HCT116 (cell line): ENCODE data around the gene MDM4. TPM values are rescaled to one million over a fixed set of nuclear protein-coding genes. Genes with fewer than 3 reads are reported as not detected.

Experiments
- ATAC-seq: fragments of 200-7000 bp; cut with Tn5 transposase; 2 replicates; pipeline ENCODE4 v1.9.1; 2020; ENCODE audit warnings: mild to moderate bottlenecking, moderate library complexity
- BruUV-seq: library from RNA; stranded (reverse); fragments of 400-500 nt; replicated peaks from 2 replicates; lab custom pipeline; 2021; lab: Mats Ljungman, UMichigan
- CTCF ChIA-PET: fragments of 300-600 bp; sonication (Branson Sonifier 250); formaldehyde crosslinking; loops from one replicate; lab custom pipeline; 2021; ENCODE audit warnings: antibody characterized with exemption; lab: Charles Lee
- POLR2A ChIA-PET: fragments of 300-600, 350-600 bp; sonication (Branson Sonifier 250); formaldehyde crosslinking; loops from one replicate; lab custom pipeline; 2021; ENCODE audit warnings: antibody characterized with exemption; lab: Charles Lee
- RAD21 ChIA-PET, 2 experiments: fragments of 300-600 bp; sonication (Branson Sonifier 250); formaldehyde crosslinking; loops; one replicate each; lab custom pipeline; 2023; ENCODE audit warnings: low total read pairs in 2 of 2; ENCODE audit not compliant: uncharacterized antibody in 2 of 2, unreplicated experiment in 2 of 2, low non-redundant PET in 1 of 2; lab: Charles Lee
- DNase-seq: peaks from one replicate; pipeline ENCODE4 v3.0.0-alpha.2; 2010; ENCODE audit warnings: low read depth, low spot score
- H2AFZ ChIP-seq: fragments of 200-600 bp; shearing (Covaris generic), sonication (generic); 2 replicates; pipeline ENCODE4 v1.6.1; 2017; ENCODE audit warnings: low read depth, mixed run types, mixed read lengths, antibody characterized with exemption, low read length; ENCODE audit not compliant: poor library complexity, severe bottlenecking
- H3K27ac ChIP-seq: 2 replicates; pipeline ENCODE4 v1.5.1; 2012; ENCODE audit warnings: low read depth, low read length
- H3K27me3 ChIP-seq: fragments of 200-600 bp; sonication (generic); 2 replicates; pipeline ENCODE4 v1.6.1; 2016; ENCODE audit warnings: mixed run types, low read length, mixed read lengths; ENCODE audit not compliant: insufficient read depth
- H3K36me3 ChIP-seq, 2 experiments: fragments of 200-500 bp in 1 of 2; fragments of 200-600 bp in 1 of 2; sonication (Bioruptor generic) in 1 of 2; sonication (generic) in 1 of 2; 2 replicates each; pipeline versions ENCODE4 v1.5.1 to v1.6.1; 2014 to 2016; ENCODE audit warnings: low read length in 2 of 2, inconsistent platforms in 1 of 2, mixed read lengths in 1 of 2, mixed run types in 1 of 2; ENCODE audit not compliant: insufficient read depth in 2 of 2, control insufficient read depth in 1 of 2
- H3K4me1 ChIP-seq, 2 experiments: fragments of 200-600 bp in 1 of 2; sonication (generic) in 1 of 2; 2 replicates each; pipeline versions ENCODE4 v1.5.1 to v1.6.1; 2012 to 2017; ENCODE audit warnings: low read length in 2 of 2, inconsistent platforms in 1 of 2, mild to moderate bottlenecking in 1 of 2, mixed read lengths in 1 of 2, mixed run types in 1 of 2, moderate library complexity in 1 of 2; ENCODE audit not compliant: insufficient read depth in 2 of 2, control insufficient read depth in 1 of 2
- H3K4me2 ChIP-seq: fragments of 200-600 bp; sonication (generic); 2 replicates; pipeline ENCODE4 v1.6.1; 2017; ENCODE audit warnings: mixed run types, low read length, mixed read lengths
- H3K4me3 ChIP-seq, 2 experiments: fragments of 200-600 bp in 1 of 2; sonication (generic) in 1 of 2; replicated peaks in 1 of 2; 2 replicates each; pipeline ENCODE4 v1.5.1; 2011 to 2016; ENCODE audit warnings: low read length in 2 of 2, control low read depth in 1 of 2, low read depth in 1 of 2, mild to moderate bottlenecking in 1 of 2, mixed read lengths in 1 of 2, mixed run types in 1 of 2
- H3K79me2 ChIP-seq: fragments of 200-600 bp; sonication (generic); 2 replicates; pipeline ENCODE4 v1.6.1; 2017; ENCODE audit warnings: mild to moderate bottlenecking, mixed run types, low read length, moderate library complexity, mixed read lengths; ENCODE audit not compliant: insufficient read depth
- H3K9ac ChIP-seq: fragments of 200-600 bp; sonication (generic); 2 replicates; pipeline ENCODE4 v1.6.1; 2016; ENCODE audit warnings: low read length, mixed read lengths
- H3K9me2 ChIP-seq: fragments of 200-600 bp; sonication (generic), shearing (Covaris generic); 2 replicates; pipeline ENCODE4 v1.6.1; 2017; ENCODE audit warnings: mixed run types, mild to moderate bottlenecking, moderate library complexity; ENCODE audit not compliant: insufficient read depth
- H3K9me3 ChIP-seq, 2 experiments: fragments of 200-500 bp in 1 of 2; fragments of 200-600 bp in 1 of 2; sonication (Bioruptor generic) in 1 of 2; sonication (generic) in 1 of 2; 2 replicates each; pipeline ENCODE4 v1.6.1; 2014 to 2017; ENCODE audit warnings: low read length in 2 of 2, mixed read lengths in 2 of 2, inconsistent platforms in 1 of 2, low read depth in 1 of 2, mild to moderate bottlenecking in 1 of 2, mixed run types in 1 of 2, moderate library complexity in 1 of 2; ENCODE audit not compliant: control insufficient read depth in 1 of 2, insufficient read depth in 1 of 2
- H4K20me1 ChIP-seq: fragments of 200-600 bp; sonication (generic), shearing (Covaris generic); 2 replicates; pipeline ENCODE4 v1.6.1; 2017; ENCODE audit warnings: mixed run types, mild to moderate bottlenecking, moderate library complexity; ENCODE audit not compliant: insufficient read depth
- CTCF ChIP-seq, 3 experiments: fragments of 200-600 bp in 1 of 3; sonication (generic) in 1 of 3; IDR thresholded peaks in 2 of 3; conservative IDR thresholded peaks in 1 of 3; 2 replicates each; pipeline ENCODE4 v1.5.1; 2012 to 2017; ENCODE audit warnings: low read depth in 2 of 3, low read length in 2 of 3, antibody characterized with exemption in 1 of 3, borderline replicate concordance in 1 of 3, control low read depth in 1 of 3, mild to moderate bottlenecking in 1 of 3, mixed read lengths in 1 of 3, mixed run types in 1 of 3, moderate library complexity in 1 of 3; ENCODE audit not compliant: insufficient read depth in 1 of 3
- MAX ChIP-seq: IDR thresholded peaks from 2 replicates; pipeline ENCODE4 v1.6.1; 2012
- REST ChIP-seq: IDR thresholded peaks from 2 replicates; pipeline ENCODE4 v1.6.1; 2012; ENCODE audit warnings: low read depth
- ZFX ChIP-seq: fragments of 450-650 bp; IDR thresholded peaks from 2 replicates; pipeline ENCODE4 v1.6.1; 2017
- ZNF274 ChIP-seq: fragments of 200-500 bp; sonication (Bioruptor generic); IDR thresholded peaks from 2 replicates; pipeline ENCODE4 v1.6.1; 2014; ENCODE audit warnings: mild to moderate bottlenecking, low read depth, low read length, inconsistent platforms
- intact Hi-C: fragments of 100-400 bp; cut with micrococcal nuclease; formaldehyde crosslinking; loops from 2 replicates; pipeline ENCODE4 v1.10.0; 2022
- total RNA-seq: library from RNA; stranded (reverse); gene quantifications from one replicate; pipeline ENCODE4 v1.2.1, GENCODE V29; 2021; ENCODE audit not compliant: unreplicated experiment

Gene MDM4
- total RNA-seq, 1 experiment from 2014 or later: 79.5 TPM

- H3K4me3 ChIP-seq: no peak overlapping the region
- CTCF ChIA-PET: no interaction called here
- H3K4me2 ChIP-seq: no peak overlapping the region
- no peak for DNase-seq
- ATAC-seq: no peak
- POLR2A ChIA-PET: interaction anchor here (0.6 kb wide), 1 partner anchor 420 kb away, joined by 4 read pairs; no protein-coding TSS in a partner anchor
- no peak overlapping the region for H3K9ac ChIP-seq
- BruUV-seq: no TSS peak
- H3K4me1 ChIP-seq: peaks cover 12 to 40% of the 10 kb centered on the region in 2 experiments; a peak in 3 of 4 replicates
- intact Hi-C loops: no loop called here
- H4K20me1 ChIP-seq: no peaks in the 10 kb centered on the region
- no peaks in the 10 kb centered on the region for H3K9me3 ChIP-seq
- H3K79me2 ChIP-seq: no peaks in the 10 kb centered on the region
- H3K27ac ChIP-seq: no peak overlapping the region
- H3K27me3 ChIP-seq: no peaks in the 10 kb centered on the region
- RAD21 ChIA-PET: no interaction called here
- TF ChIP-seq ZFX (no peak), CTCF (IDR thresholded peaks at IDR 0.05 in 2 of 3, conservative IDR thresholded peaks at IDR 0.05 in 1 of 3; ENCODE audit: borderline replicate concordance in 1 of 3, insufficient read depth in 1 of 3, low read depth in 2 of 3, low read length in 2 of 3) (no peak), ZNF274 (no peak), REST (no peak), MAX (no peak)
- H2AFZ ChIP-seq: no peak overlapping the region
- H3K36me3 ChIP-seq: no peaks in the 10 kb centered on the region
- no peaks in the 10 kb centered on the region for H3K9me2 ChIP-seq
These were observed 54.9 kb downstream of the MDM4 start for GRCh38 chr1:204571128-204571527.
